HFFc6 (cell line): ENCODE data around the gene FBXO22. TPM values are rescaled to one million over a fixed set of nuclear protein-coding genes. Genes with fewer than 3 reads are reported as not detected.
"Not testable (repeated sequence)": the region's sequence is repeated elsewhere in the genome, so short reads cannot be mapped to it uniquely, and the experiment has no call there.

Source experiments
- DNase-seq: peaks from one replicate; pipeline ENCODE4 v3.0.0-alpha.2; 2018
- H3K27ac Mint-ChIP-seq: 2 replicates; pipeline ENCODE4 v1.8.0; 2020; ENCODE audit warnings: mild to moderate bottlenecking, mixed read lengths
- H3K27me3 Mint-ChIP-seq: 2 replicates; pipeline ENCODE4 v1.8.0; 2021; ENCODE audit warnings: mild to moderate bottlenecking, moderate library complexity, mixed read lengths; ENCODE audit not compliant: insufficient read depth
- H3K36me3 Mint-ChIP-seq: 2 replicates; pipeline ENCODE4 v1.8.0; 2021; ENCODE audit warnings: low read depth, mixed read lengths
- H3K4me1 Mint-ChIP-seq: 2 replicates; pipeline ENCODE4 v1.8.0; 2020; ENCODE audit warnings: low read depth, mixed read lengths
- H3K4me3 Mint-ChIP-seq: 2 replicates; pipeline ENCODE4 v1.8.0; 2020; ENCODE audit warnings: mild to moderate bottlenecking, moderate library complexity, mixed read lengths
- H3K9me3 Mint-ChIP-seq: 2 replicates; pipeline ENCODE4 v1.8.0; 2020; ENCODE audit warnings: mild to moderate bottlenecking, mixed read lengths
- CTCF ChIP-seq: fragments of 200-600 bp; sonication (generic); IDR thresholded peaks from 2 replicates; pipeline ENCODE4 v1.5.0; 2021; ENCODE audit warnings: antibody characterized with exemption, mild to moderate bottlenecking
- total RNA-seq, 6 experiments: library from RNA; stranded (reverse); fragmentation: NEBNext Ultra II Directional; extraction: Animal tissue kit (Norgen Biotek cat#: 25700); gene quantifications; 2 replicates in 1 of 6; 3 replicates in 5 of 6; pipeline ENCODE4 v1.2.3, GENCODE V29; 2021

The FBXO22 gene
- total RNA-seq, 6 experiments from 2014 or later = 48.1 to 51.3 (median 49.4) TPM

- Mint-ChIP-seq H3K27me3 (no peaks in the 10 kb centered on the region), H3K4me1 (peaks cover 20% of the 10 kb centered on the region), H3K9me3 (no peaks in the 10 kb centered on the region), H3K4me3 (no peak overlapping the region), H3K36me3 (peaks cover 8% of the 10 kb centered on the region), H3K27ac (no peak overlapping the region)
- no peak for DNase-seq
- TF ChIP-seq CTCF = no peak
Observed at GRCh38 chr15:75866916-75867315, 36.8 kb upstream of the FBXO22 start.

- H3K36me3 Mint-ChIP-seq = peaks cover 7% of the 10 kb centered on the region
- H3K9me3 Mint-ChIP-seq = no peaks in the 10 kb centered on the region
- H3K4me3 Mint-ChIP-seq = no peak overlapping the region
- no peak for TF ChIP-seq CTCF
- no peaks in the 10 kb centered on the region for H3K27me3 Mint-ChIP-seq
- H3K27ac Mint-ChIP-seq = peak overlapping the region; percentile 0; the same call in 1 of the 2 replicates
- H3K4me1 Mint-ChIP-seq = peaks cover 19% of the 10 kb centered on the region
- DNase-seq = no peak
Observed at GRCh38 chr15:75867449-75867848, 36.2 kb upstream of the FBXO22 start.

GRCh38 chr15:75868019-75868418 is 35.7 kb upstream of the FBXO22 start:
- H3K36me3 Mint-ChIP-seq = peaks cover 7% of the 10 kb centered on the region
- no peak for DNase-seq
- no peak for TF ChIP-seq CTCF
- no peak overlapping the region for H3K4me3 Mint-ChIP-seq
- no peak overlapping the region for H3K27ac Mint-ChIP-seq
- H3K9me3 Mint-ChIP-seq = no peaks in the 10 kb centered on the region
- peaks cover 19% of the 10 kb centered on the region for H3K4me1 Mint-ChIP-seq
- H3K27me3 Mint-ChIP-seq = no peaks in the 10 kb centered on the region

- DNase-seq = no peak
- H3K27me3 Mint-ChIP-seq = no peaks in the 10 kb centered on the region
- peaks cover 20% of the 10 kb centered on the region for H3K36me3 Mint-ChIP-seq
- TF ChIP-seq CTCF = no peak
- H3K9me3 Mint-ChIP-seq = no peaks in the 10 kb centered on the region
- H3K4me3 Mint-ChIP-seq = no peak overlapping the region
- peaks cover 19% of the 10 kb centered on the region for H3K4me1 Mint-ChIP-seq
- H3K27ac Mint-ChIP-seq = no peak overlapping the region
Observed at GRCh38 chr15:75869446-75869845, 34.2 kb upstream of the FBXO22 start.

- H3K4me1 Mint-ChIP-seq = peaks cover 14% of the 10 kb centered on the region
- H3K27me3 Mint-ChIP-seq, H3K9me3 Mint-ChIP-seq, H3K27ac Mint-ChIP-seq, H3K4me3 Mint-ChIP-seq, DNase-seq: not testable (repeated sequence)
- peaks cover 34% of the 10 kb centered on the region for H3K36me3 Mint-ChIP-seq
Observed at GRCh38 chr15:75871589-75871988, 32.1 kb upstream of the FBXO22 start.

GRCh38 chr15:75872403-75872990 is 31.2 kb upstream of the FBXO22 start:
- Mint-ChIP-seq H3K27ac (no peak overlapping the region), H3K27me3 (no peaks in the 10 kb centered on the region), H3K9me3 (no peaks in the 10 kb centered on the region), H3K4me3 (no peak overlapping the region), H3K36me3 (peaks cover 36% of the 10 kb centered on the region), H3K4me1 (peaks cover 9% of the 10 kb centered on the region)
- no peak for DNase-seq
- TF ChIP-seq CTCF = no peak
